ENCODE measurements around the gene IRF2BP1. TPM values are rescaled to one million over a fixed set of nuclear protein-coding genes. Genes with fewer than 3 reads are reported as not detected.

Gene IRF2BP1, protein sequence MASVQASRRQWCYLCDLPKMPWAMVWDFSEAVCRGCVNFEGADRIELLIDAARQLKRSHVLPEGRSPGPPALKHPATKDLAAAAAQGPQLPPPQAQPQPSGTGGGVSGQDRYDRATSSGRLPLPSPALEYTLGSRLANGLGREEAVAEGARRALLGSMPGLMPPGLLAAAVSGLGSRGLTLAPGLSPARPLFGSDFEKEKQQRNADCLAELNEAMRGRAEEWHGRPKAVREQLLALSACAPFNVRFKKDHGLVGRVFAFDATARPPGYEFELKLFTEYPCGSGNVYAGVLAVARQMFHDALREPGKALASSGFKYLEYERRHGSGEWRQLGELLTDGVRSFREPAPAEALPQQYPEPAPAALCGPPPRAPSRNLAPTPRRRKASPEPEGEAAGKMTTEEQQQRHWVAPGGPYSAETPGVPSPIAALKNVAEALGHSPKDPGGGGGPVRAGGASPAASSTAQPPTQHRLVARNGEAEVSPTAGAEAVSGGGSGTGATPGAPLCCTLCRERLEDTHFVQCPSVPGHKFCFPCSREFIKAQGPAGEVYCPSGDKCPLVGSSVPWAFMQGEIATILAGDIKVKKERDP
- polyA plus RNA-seq (ENCODE audit: insufficient read length), result 17.3 TPM

DNA sequence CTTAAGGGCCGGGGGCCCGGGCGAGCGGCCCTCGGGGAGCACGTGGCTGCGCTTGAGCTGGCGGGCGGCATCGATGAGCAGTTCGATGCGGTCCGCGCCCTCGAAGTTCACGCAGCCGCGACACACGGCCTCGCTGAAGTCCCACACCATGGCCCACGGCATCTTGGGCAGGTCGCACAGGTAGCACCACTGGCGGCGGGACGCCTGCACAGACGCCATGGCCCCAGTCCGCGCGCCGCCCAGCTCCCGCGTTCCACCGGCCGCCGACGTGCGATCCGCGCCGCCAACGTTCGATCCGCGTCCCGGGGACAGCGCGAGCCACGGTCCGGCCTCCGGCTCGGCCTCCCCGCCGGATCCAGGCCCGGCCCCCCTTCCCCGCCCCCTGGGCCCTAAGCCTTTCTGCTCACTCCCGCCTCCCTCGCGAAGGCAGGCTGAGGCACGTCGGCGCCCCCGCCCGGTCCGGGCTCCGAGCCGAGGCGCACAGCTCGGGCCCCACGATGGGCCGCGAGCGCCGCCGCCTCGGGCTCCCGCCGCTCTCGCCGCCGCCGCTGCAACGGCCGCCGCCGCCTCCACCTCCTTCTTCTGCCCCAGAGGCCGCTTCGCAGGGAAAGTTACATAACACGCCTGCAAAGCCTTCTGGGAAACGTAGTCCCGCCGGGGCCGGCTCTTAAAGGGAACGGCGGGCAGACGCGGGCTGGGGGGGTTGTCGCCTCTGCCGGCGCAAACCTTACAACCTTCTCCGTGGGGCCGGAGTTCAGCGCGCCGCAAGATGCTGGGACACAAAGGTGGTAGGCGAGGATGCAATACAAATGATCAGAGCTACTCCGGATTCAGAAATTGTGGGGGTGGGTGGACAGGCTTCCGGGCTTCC is at the start of gene IRF2BP1:
TSS of gene IRF2BP1 (minus strand) at position 586 of the 871 bp plus-strand sequence. CDS start at position 219, 367 bp downstream.
- peak; percentile 84 for DNase-seq (ENCODE audit: low read depth)

GRCh38 chr19:45935267-45935666 is 49.3 kb upstream of the IRF2BP1 start:
- DNase-seq (ENCODE audit: low read depth), result no peak

DNA sequence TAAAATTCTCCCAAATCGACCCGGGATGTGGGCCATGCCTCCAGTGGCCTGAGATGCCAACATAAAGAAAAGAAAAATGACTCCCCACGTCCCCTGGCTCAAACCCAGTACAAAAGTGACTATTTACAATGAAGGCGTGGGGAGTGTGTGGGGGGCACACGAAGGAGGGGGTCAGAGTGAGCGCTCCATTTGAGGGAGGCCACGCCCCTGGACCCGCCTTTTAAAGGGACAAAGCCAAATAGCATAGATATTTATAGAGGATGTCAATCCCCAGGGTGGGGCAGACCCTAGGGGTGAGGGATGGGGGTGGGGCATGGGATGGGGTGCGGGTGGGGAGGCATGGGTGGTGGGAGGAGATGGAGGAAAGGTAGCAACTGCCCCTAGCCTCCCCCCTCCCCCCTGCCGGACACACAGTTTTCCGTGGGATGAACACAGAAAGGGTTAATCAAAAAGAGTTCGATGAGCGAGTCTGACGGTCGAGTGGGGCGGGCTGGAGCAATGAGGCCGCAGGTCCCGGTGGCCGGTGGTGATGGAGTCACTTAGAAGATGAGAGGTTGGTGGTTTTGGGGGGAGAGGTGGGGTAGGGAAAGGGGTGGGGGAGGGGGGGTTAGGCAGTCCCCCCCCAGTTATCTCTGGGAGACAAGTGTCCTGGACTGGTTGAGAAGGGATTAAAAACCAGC is 48.8 kb upstream of the IRF2BP1 start:
- no peak for DNase-seq (ENCODE audit: low read depth)

DNA sequence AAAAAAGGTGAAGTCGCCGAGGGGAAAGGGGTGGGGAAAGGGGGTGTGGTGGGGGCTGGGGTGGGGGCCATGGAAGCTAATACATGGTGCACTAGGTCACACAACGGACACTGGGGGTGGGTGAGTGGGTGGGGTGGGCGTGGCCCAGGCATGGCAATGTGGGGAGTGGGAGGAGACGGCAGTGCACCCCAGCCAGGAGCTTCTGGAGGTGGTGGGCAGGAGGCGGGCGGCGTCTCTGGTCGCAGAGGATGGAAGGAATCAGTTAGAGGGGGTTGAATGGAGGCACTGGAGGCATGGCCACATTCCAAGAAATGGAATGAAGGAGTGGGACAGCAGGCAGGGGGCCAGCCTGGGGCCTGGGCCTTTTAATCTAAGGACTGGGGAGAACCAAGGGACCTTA is 47.8 kb upstream of the IRF2BP1 start:
- no peak for DNase-seq (ENCODE audit: low read depth)

DNA sequence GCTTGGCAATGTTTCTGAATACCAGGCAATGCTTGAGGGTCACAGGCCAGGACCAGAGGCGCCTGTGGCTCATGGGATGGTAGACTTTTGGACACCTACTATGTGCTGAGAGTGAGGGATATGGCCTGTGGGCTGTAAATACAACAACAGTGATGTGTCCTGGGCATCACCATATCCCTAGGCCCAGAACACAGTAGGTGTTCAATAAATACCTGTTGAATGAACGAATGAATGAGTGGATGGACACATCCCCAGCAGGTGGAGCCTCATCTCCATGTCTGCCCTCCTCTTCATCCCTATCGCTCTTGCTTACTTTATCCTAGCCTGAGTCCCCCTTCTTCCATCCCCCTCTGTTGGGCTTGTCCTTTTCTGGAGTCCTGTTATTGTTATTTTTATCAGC is 45.1 kb upstream of the IRF2BP1 start:
- no peak for DNase-seq (ENCODE audit: low read depth)

DNA sequence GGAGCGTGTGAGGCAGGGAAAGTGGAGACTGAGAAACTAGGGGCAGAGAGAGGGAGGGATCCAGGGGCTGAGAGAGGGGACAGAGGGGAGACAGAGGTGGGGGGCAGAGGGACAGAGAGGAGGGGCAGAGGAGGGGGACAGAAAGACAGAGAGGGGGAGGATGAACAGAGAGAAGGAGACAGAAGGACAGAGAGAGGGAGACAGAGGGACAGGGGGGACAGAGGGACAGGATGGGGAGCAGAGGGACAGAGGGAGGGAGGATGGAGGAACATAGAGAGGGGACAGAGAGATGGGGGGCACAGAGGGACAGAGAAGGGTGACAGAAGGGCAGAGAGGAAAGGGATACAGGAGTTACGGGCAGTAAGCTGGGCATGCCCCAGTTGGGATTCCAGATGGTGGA is 43.3 kb upstream of the IRF2BP1 start:
- DNase-seq (ENCODE audit: low read depth), result no peak

- DNase-seq (ENCODE audit: low read depth), result peak; percentile 84
These were observed 41.8 kb upstream of the IRF2BP1 start for GRCh38 chr19:45927565-45928261.

DNA sequence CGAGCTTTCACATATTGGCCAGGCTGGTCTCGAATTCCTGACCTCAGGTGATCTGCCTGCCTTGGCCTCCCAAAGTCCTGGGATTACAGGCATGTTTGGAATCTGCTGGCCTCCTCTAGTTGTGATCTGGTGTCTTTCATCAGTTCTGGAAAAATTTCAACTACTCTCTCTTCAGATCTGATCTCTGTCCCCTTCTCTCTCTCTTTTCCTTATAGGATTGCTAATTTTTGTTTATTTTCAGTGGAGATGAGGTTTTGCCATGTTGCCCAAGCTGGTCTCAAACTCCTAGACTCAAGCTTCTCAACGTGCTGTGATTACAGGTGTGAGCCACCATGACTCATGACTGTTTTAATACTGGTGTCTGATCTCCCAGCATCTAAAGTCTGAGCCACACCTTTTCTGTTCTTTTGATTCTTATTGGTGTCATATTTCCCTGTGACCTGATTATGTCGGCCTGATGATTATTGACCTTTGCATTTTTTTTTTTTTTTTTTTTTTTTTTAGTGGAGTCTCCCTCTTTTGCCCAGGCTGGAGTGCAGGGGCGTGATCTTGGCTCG is 39.0 kb upstream of the IRF2BP1 start:
- no peak for DNase-seq (ENCODE audit: low read depth)

DNA sequence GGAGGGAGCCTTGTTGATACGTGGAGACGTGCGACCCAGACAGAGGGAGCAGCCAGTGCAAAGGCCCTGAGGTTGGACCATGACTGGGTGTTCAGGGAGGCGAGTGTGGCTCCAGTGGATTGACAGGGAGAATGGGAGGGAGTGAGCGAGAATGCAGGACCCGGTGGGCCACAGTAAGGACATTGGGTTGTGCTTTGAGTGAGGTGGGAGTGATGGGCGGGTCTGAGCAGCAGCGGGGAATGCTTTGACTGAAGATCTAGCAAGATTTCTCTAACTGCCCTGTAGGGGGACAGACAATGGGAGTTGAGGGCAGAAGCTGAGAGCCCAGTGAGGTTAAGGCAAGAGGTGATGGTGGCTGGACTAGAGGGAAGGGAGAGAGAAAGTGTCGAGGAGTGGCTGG is 36.3 kb upstream of the IRF2BP1 start:
- DNase-seq (ENCODE audit: low read depth), result no peak

DNA sequence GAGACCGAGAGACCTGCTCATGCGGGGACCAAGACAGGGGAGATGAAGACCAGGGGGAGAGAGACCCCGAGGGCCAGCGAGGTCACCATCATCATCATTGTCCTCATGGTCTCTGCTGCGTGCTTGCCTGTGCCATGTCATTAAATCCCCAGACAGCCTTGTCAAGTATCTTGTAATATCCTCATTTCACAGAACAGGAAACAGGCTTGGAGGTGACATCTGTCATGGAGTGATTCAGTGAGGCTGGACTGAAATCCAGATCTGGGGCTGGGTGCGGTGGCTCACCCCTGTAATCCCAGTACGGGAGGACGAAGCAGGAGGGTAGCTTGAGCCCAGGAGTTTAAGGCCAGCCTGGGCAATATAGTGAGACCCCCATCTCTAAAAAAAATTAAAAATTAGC is 34.5 kb upstream of the IRF2BP1 start:
- DNase-seq (ENCODE audit: low read depth), result no peak

DNA sequence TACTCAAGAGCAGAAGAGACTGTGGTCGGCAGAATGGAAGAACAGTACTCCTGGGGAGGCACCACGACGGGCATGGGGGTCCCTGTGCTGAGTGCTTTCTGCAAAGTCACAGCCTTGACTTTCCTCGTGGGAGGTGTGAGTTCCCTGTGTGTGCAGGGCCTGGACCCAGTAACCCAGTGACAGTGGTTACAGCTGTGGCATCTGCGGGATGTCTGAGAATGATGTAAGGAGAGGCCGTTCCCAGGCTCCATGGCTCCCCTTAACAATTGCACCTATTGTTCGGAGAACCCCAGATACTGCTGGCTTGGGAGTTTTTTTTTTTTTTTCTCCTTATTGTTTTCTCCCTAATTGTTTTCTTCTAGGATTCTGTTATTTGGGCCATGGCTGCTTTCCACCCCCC is 33.7 kb upstream of the IRF2BP1 start:
- no peak for DNase-seq (ENCODE audit: low read depth)

GRCh38 chr19:45918721-45919120 is 32.8 kb upstream of the IRF2BP1 start:
- DNase-seq (ENCODE audit: low read depth), result no peak

DNA sequence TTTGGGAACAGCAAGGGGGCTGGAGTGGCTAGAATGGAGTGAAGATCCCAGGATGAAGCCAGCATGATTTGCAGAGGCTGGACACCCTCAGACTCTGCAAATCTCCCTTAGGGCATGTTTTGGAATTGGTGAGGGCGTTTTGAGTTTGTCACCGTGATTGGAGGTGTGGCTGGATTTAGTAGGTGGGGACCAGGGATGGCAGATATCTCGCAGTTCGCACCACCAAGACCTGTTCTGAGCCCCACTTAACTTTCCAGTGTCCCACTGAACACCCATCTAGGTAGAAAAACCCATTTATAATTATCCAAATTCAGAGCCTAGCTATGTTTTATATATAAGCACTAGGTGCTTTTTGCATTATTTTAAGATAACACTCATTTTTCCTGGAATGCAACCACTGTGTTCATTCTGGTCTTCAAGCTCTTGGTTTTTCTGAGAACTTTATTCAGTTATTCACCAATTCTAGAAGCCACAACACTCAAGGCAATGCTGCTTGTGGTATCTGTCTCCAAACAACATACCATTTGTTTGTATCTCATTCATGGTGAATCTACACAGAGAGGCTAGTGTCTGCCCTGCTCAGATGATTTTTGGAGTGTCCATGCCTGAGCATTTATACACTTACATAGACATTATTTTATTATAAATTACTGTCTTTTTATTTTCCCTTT is 31.6 kb upstream of the IRF2BP1 start:
- no peak for DNase-seq (ENCODE audit: low read depth)

- DNase-seq (ENCODE audit: low read depth), result no peak
These were observed 28.2 kb upstream of the IRF2BP1 start, which contains the start of gene NANOS2 for GRCh38 chr19:45913874-45914830. TSS of gene NANOS2 (minus strand) at chr19:45914778. CDS start at chr19:45914693, 85 bp downstream.

DNA sequence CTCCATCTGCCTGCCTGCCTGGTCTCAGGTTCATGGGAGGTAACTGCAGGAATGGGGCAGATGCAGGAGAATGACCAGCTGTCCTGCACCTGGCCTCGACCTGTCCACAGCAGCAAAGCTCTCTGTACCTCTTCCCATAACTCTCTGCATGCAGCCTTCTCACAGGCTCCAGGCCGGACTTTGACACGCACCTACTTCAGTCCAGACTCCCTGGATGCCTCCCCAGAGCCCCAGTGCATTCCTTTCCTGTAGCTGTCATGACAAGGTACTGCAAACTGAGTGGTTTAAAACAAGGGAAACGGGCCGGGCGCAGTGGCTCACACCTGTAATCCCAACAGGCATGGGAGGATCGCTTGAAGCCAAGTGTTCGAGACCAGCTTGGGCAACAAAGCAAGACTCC is 25.4 kb upstream of the IRF2BP1 start:
- no peak for DNase-seq (ENCODE audit: low read depth)

- no peak for DNase-seq (ENCODE audit: low read depth)
These were observed 23.0 kb upstream of the IRF2BP1 start for GRCh38 chr19:45908956-45909355.

DNA sequence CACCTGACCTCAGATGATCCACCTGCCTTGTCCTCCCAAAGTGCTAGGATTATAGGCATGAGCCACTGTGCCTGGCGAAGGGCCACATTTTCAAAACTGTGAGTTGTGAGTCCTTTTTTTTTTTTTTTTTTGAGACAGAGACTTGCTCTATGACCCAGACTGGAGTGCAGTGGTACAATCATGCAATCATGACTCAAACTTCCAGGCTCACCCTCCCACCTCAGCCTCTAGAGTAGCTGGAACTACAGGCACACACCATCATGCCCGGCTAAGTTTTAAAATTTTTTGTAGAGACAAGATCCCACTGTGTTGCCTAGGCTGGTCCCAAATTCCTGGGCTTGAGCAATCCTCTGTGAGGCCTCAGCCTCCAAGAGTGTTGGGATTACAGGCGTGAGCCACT is 20.3 kb upstream of the IRF2BP1 start:
- DNase-seq (ENCODE audit: low read depth), result no peak

DNA sequence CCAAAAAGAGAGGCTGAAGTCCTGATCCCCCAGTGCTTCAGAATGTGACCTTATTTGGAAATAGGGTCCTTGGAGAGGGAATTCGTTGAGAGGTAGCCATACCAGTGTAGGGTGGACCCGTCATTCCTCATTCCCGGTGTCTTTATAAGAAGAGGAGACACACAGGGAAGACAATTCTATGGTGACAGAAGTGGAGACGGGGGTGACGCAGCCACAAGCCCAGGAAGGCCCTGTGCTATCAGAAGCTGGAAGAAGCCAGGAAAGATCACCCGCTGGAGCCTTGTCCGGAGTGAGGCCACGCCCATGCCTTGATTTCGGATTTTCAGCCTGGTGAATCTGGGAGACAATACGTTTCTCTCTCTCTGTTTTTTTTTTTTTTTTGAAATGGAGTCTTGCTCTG is 19.1 kb upstream of the IRF2BP1 start:
- DNase-seq (ENCODE audit: low read depth), result no peak

Measured in forelimb muscle (tissue), 1 donor.